ENCODE data around the gene PTPRJ. TPM values are rescaled to one million over a fixed set of nuclear protein-coding genes. Genes with fewer than 3 reads are reported as not detected.

Gene PTPRJ
- total RNA-seq, 1 experiment from 2014 or later = 12.1 TPM

GRCh38 chr11:48008951-48009270 lies 28.6 kb downstream of the PTPRJ start:
- intact Hi-C loops (cut with micrococcal nuclease; ENCODE audit: unreplicated experiment) = no loop called here
- no peak for DNase-seq (ENCODE audit: low spot score)
- Histone ChIP-seq H3K4me1 (ENCODE audit: insufficient read depth, low read length, poor library complexity, severe bottlenecking) (peaks cover 7% of the 10 kb centered on the region), H3K27me3 (replicated peaks; ENCODE audit: insufficient read depth, low read depth, low read length, poor library complexity) (no peaks in the 10 kb centered on the region), H3K4me3 (ENCODE audit: low read depth, low read length, poor library complexity, severe bottlenecking) (no peak overlapping the region), H3K27ac (ENCODE audit: low read depth, low read length, poor library complexity, severe bottlenecking) (no peak overlapping the region), H3K36me3 (ENCODE audit: insufficient read depth, low read length, poor library complexity, severe bottlenecking) (no peaks in the 10 kb centered on the region), H3K9me3 (ENCODE audit: low read depth, low read length, poor library complexity, severe bottlenecking) (no peaks in the 10 kb centered on the region)
- TF ChIP-seq, protein P1, sequence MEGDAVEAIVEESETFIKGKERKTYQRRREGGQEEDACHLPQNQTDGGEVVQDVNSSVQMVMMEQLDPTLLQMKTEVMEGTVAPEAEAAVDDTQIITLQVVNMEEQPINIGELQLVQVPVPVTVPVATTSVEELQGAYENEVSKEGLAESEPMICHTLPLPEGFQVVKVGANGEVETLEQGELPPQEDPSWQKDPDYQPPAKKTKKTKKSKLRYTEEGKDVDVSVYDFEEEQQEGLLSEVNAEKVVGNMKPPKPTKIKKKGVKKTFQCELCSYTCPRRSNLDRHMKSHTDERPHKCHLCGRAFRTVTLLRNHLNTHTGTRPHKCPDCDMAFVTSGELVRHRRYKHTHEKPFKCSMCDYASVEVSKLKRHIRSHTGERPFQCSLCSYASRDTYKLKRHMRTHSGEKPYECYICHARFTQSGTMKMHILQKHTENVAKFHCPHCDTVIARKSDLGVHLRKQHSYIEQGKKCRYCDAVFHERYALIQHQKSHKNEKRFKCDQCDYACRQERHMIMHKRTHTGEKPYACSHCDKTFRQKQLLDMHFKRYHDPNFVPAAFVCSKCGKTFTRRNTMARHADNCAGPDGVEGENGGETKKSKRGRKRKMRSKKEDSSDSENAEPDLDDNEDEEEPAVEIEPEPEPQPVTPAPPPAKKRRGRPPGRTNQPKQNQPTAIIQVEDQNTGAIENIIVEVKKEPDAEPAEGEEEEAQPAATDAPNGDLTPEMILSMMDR (conservative IDR thresholded peaks at IDR 0.05; ENCODE audit: low read depth, low read length) = no peak
- TF ChIP-seq EZH2 (IDR thresholded peaks at IDR 0.05; ENCODE audit: borderline replicate concordance, low read depth, low read length, poor library complexity, severe bottlenecking) = no peak
- BruUV-seq (replicated peaks) = no TSS peak
- POLR2A ChIA-PET (ENCODE audit: low non-redundant PET) = no interaction called here
- CTCF ChIA-PET = no interaction called here

GRCh38 chr11:48011102-48011797 lies 30.9 kb downstream of the PTPRJ start:
- TF ChIP-seq, protein P1 (conservative IDR thresholded peaks at IDR 0.05; ENCODE audit: low read depth, low read length) = no peak
- no peak for TF ChIP-seq EZH2 (IDR thresholded peaks at IDR 0.05; ENCODE audit: borderline replicate concordance, low read depth, low read length, poor library complexity, severe bottlenecking)
- no peaks in the 10 kb centered on the region for H3K9me3 ChIP-seq (ENCODE audit: low read depth, low read length, poor library complexity, severe bottlenecking)
- intact Hi-C loops (cut with micrococcal nuclease; ENCODE audit: unreplicated experiment) = no loop called here
- ChIA-PET CTCF (no interaction called here), POLR2A (ENCODE audit: low non-redundant PET) (no interaction called here)
- no peaks in the 10 kb centered on the region for H3K36me3 ChIP-seq (ENCODE audit: insufficient read depth, low read length, poor library complexity, severe bottlenecking)
- no peak overlapping the region for H3K4me3 ChIP-seq (ENCODE audit: low read depth, low read length, poor library complexity, severe bottlenecking)
- H3K27me3 ChIP-seq (replicated peaks; ENCODE audit: insufficient read depth, low read depth, low read length, poor library complexity) = no peaks in the 10 kb centered on the region
- BruUV-seq (replicated peaks) = no TSS peak
- peaks cover 7% of the 10 kb centered on the region for H3K4me1 ChIP-seq (ENCODE audit: insufficient read depth, low read length, poor library complexity, severe bottlenecking)
- no peak for DNase-seq (ENCODE audit: low spot score)
- no peak overlapping the region for H3K27ac ChIP-seq (ENCODE audit: low read depth, low read length, poor library complexity, severe bottlenecking)

- TF ChIP-seq EZH2 (IDR thresholded peaks at IDR 0.05; ENCODE audit: borderline replicate concordance, low read depth, low read length, poor library complexity, severe bottlenecking) = no peak
- TF ChIP-seq, protein P1 (conservative IDR thresholded peaks at IDR 0.05; ENCODE audit: low read depth, low read length) = no peak
- no peak for DNase-seq (ENCODE audit: low spot score)
- ChIA-PET POLR2A (ENCODE audit: low non-redundant PET) (no interaction called here), CTCF (no interaction called here)
- intact Hi-C loops (cut with micrococcal nuclease; ENCODE audit: unreplicated experiment) = no loop called here
- Histone ChIP-seq H3K27ac (ENCODE audit: low read depth, low read length, poor library complexity, severe bottlenecking) (no peak overlapping the region), H3K36me3 (ENCODE audit: insufficient read depth, low read length, poor library complexity, severe bottlenecking) (no peaks in the 10 kb centered on the region), H3K27me3 (replicated peaks; ENCODE audit: insufficient read depth, low read depth, low read length, poor library complexity) (no peaks in the 10 kb centered on the region), H3K4me3 (ENCODE audit: low read depth, low read length, poor library complexity, severe bottlenecking) (no peak overlapping the region), H3K4me1 (ENCODE audit: insufficient read depth, low read length, poor library complexity, severe bottlenecking) (peaks cover 7% of the 10 kb centered on the region), H3K9me3 (ENCODE audit: low read depth, low read length, poor library complexity, severe bottlenecking) (no peaks in the 10 kb centered on the region)
- BruUV-seq (replicated peaks) = no TSS peak
Observed at GRCh38 chr11:48011798-48012391, 31.5 kb downstream of the PTPRJ start.

Measured in A673 (cell line).